ENCODE measurements around the gene AHCY. TPM values are rescaled to one million over a fixed set of nuclear protein-coding genes. Genes with fewer than 3 reads are reported as not detected.

AHCY gene
- total RNA-seq, 1 donor from 2014 or later = 342 TPM

DNA sequence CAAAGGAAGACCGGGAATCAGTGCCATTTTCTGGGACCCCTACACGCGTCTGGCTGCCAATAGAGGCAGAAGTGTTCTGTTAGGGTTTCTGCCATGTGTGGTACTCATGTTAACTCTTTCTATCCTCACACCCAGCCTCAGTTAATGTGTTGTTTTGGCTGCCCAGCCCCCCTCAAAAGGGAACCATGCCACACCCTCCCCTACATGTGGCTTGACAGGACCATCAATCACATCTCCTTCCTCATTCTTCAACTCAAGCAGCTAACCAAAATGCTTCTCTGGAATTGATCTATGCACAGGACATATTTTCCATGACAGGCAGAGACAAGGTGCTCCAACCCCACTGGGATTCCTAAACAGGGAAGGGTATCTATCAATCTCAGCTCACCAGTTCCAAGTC is 22.0 kb downstream of the AHCY start:
- no peak for DNase-seq (ENCODE audit: extremely low spot score, unreplicated experiment)
- H3K27me3 Mint-ChIP-seq = no peaks in the 10 kb centered on the region
- peaks cover 61% of the 10 kb centered on the region for H3K36me3 Mint-ChIP-seq
- H3K4me1 Mint-ChIP-seq (ENCODE audit: unreplicated experiment) = no peaks in the 10 kb centered on the region
- H3K27ac Mint-ChIP-seq = peak overlapping the region; percentile 89
- peak overlapping the region; percentile 16 for H3K4me3 Mint-ChIP-seq
- peaks cover 5% of the 10 kb centered on the region for H3K9me3 Mint-ChIP-seq
- TF ChIP-seq, protein P1, sequence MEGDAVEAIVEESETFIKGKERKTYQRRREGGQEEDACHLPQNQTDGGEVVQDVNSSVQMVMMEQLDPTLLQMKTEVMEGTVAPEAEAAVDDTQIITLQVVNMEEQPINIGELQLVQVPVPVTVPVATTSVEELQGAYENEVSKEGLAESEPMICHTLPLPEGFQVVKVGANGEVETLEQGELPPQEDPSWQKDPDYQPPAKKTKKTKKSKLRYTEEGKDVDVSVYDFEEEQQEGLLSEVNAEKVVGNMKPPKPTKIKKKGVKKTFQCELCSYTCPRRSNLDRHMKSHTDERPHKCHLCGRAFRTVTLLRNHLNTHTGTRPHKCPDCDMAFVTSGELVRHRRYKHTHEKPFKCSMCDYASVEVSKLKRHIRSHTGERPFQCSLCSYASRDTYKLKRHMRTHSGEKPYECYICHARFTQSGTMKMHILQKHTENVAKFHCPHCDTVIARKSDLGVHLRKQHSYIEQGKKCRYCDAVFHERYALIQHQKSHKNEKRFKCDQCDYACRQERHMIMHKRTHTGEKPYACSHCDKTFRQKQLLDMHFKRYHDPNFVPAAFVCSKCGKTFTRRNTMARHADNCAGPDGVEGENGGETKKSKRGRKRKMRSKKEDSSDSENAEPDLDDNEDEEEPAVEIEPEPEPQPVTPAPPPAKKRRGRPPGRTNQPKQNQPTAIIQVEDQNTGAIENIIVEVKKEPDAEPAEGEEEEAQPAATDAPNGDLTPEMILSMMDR (conservative IDR thresholded peaks at IDR 0.05) = no peak

DNA sequence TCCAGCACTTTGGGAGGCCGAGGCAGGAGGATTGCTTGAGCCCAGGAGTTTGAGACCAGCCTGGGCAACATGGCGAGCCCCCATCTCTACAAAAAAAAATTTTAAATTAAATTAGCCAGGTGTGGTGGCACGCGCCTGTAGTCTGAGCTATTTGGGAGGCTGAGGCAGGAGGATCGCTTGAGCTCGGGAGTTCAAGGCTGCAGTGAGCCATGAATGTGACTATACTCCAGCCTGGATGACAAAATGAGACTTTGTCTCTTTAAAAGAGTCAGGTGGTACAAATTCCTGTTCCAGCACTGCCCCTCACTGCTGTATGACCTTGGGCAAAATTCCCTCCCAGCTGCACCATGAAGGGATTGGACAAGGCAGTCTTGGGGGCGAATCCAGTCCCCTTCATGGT is 28.5 kb downstream of the AHCY start:
- TF ChIP-seq, protein P1 (conservative IDR thresholded peaks at IDR 0.05) = no peak
- Mint-ChIP-seq H3K27me3 (no peaks in the 10 kb centered on the region), H3K27ac (no peak overlapping the region), H3K9me3 (no peaks in the 10 kb centered on the region), H3K36me3 (peaks cover 55% of the 10 kb centered on the region), H3K4me3 (no peak overlapping the region), H3K4me1 (ENCODE audit: unreplicated experiment) (peaks cover 20% of the 10 kb centered on the region)
- DNase-seq (ENCODE audit: extremely low spot score, unreplicated experiment) = no peak

- Mint-ChIP-seq H3K36me3 (peaks cover 35% of the 10 kb centered on the region), H3K4me3 (no peak overlapping the region), H3K9me3 (no peaks in the 10 kb centered on the region), H3K4me1 (ENCODE audit: unreplicated experiment) (peaks cover 23% of the 10 kb centered on the region), H3K27me3 (peaks cover 4% of the 10 kb centered on the region), H3K27ac (no peak overlapping the region)
- no peak for DNase-seq (ENCODE audit: extremely low spot score, unreplicated experiment)
- TF ChIP-seq, protein P1 (conservative IDR thresholded peaks at IDR 0.05) = no peak
Measured at GRCh38 chr20:34271956-34272355, 31.2 kb downstream of the AHCY start.

GRCh38 chr20:34269996-34270627 is 33.0 kb downstream of the AHCY start:
- Mint-ChIP-seq H3K27ac (no peak overlapping the region), H3K36me3 (peaks cover 31% of the 10 kb centered on the region), H3K9me3 (no peaks in the 10 kb centered on the region), H3K27me3 (peaks cover 4% of the 10 kb centered on the region), H3K4me1 (ENCODE audit: unreplicated experiment) (peaks cover 23% of the 10 kb centered on the region), H3K4me3 (no peak overlapping the region)
- TF ChIP-seq, protein P1 (conservative IDR thresholded peaks at IDR 0.05) = no peak
- no peak for DNase-seq (ENCODE audit: extremely low spot score, unreplicated experiment)

DNA sequence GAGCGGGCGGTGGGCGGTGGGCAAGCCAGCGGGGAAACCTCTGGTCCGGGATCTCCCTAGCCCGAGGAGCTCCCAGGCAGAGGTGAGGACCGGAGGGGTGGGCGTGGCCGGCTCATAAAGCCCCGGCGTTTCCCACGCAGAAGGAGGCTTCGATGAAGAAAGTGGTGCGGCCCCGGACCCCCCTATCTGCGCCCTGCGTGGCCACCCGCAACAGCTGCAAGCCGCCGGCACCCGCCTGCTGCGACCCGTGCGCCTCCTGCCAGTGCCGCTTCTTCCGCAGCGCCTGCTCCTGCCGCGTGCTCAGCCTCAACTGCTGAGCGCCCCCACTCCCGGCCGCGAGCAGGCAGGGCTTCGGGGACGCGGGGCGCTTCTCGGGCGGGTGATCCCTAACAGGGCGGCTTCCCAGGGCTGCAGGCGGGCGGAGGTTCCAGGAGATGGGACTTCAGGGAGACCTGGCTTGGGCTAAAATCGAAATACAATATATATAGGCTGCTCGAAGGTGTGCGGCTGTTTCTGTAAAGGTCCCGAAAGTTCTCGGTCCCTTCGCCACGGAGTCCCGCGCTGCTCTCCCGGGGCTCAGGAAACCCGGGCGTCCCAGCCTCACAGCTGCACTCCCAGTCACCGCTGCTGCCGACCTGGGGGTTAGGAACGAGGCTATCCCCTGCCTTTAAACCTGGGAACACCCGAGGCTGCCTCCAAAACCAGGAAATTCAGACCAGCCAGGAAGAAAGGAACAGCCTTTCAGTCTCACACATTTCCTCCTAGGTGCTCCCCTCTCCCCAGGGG is 34.1 kb downstream of the AHCY start:
- H3K36me3 Mint-ChIP-seq = peaks cover 26% of the 10 kb centered on the region
- TF ChIP-seq, protein P1 (conservative IDR thresholded peaks at IDR 0.05) = no peak
- H3K27me3 Mint-ChIP-seq = peaks cover 4% of the 10 kb centered on the region
- H3K4me3 Mint-ChIP-seq = peak overlapping the region; percentile 82
- no peaks in the 10 kb centered on the region for H3K9me3 Mint-ChIP-seq
- DNase-seq (ENCODE audit: extremely low spot score, unreplicated experiment) = no peak
- peaks cover 22% of the 10 kb centered on the region for H3K4me1 Mint-ChIP-seq (ENCODE audit: unreplicated experiment)
- H3K27ac Mint-ChIP-seq = no peak overlapping the region

All from type B pancreatic cell (in vitro differentiated cells).